ENCODE measurements around the gene TMX1.

TMX1 gene

GRCh38 chr14:51228890-51229289, 11.2 kb upstream of the TMX1 start (continued):
- TF ChIP-seq ZNF704 (tag by site-specific recombination; IDR thresholded peaks at IDR 0.05) (no peak), ZNF701 (tag by site-specific recombination; IDR thresholded peaks at IDR 0.05) (no peak), ZNF530 (tag by site-specific recombination; IDR thresholded peaks at IDR 0.05; ENCODE audit: low read depth) (no peak), ZNF140 (tag by site-specific recombination; IDR thresholded peaks at IDR 0.05) (no peak), ZNF585B (tag by site-specific recombination; IDR thresholded peaks at IDR 0.05) (no peak)

- CTCF ChIA-PET: interaction anchor here (1.1 kb wide), 1 partner anchor 17 kb away, joined by 5 read pairs; no protein-coding TSS in a partner anchor
- POLR2A ChIA-PET: no interaction called here
- Histone ChIP-seq H3K36me3 (ENCODE audit: control insufficient read depth in 2 of 2, insufficient read depth in 1 of 2, low read length in 2 of 2) (no peaks in the 10 kb centered on the region), H3K4me3 (ENCODE audit: low read depth, low read length) (no peak overlapping the region), H3K9me3 (ENCODE audit: control insufficient read depth, insufficient read depth, low read depth, low read length) (no peaks in the 10 kb centered on the region), H3K27ac (ENCODE audit: extremely low read depth, low read depth, low read length) (no peak overlapping the region), H3K4me1 (ENCODE audit: control insufficient read depth, insufficient read depth, low read length) (peaks cover 4% of the 10 kb centered on the region; the same call in 1 of the 2 replicates)
- no peak for TF ChIP-seq ELK4 (IDR thresholded peaks at IDR 0.05; ENCODE audit: borderline replicate concordance, low read depth, low read length)
- TF ChIP-seq YY2 (tag by site-specific recombination; IDR thresholded peaks at IDR 0.05): no peak
- TF ChIP-seq PBX3 (CRISPR knock-in tag; IDR thresholded peaks at IDR 0.05): no peak
- no peak for TF ChIP-seq ZNF76 (tag by site-specific recombination; IDR thresholded peaks at IDR 0.05; ENCODE audit: borderline replicate concordance, low read depth)
- no peak for TF ChIP-seq ZNF335 (tag by site-specific recombination; conservative IDR thresholded peaks at IDR 0.05)
- TF ChIP-seq ZNF660 (tag by site-specific recombination; IDR thresholded peaks at IDR 0.05): no peak
Observed at GRCh38 chr14:51236314-51236713, 3.7 kb upstream of the TMX1 start.

- POLR2A ChIA-PET: no interaction called here
- H3K27ac ChIP-seq (ENCODE audit: extremely low read depth, low read depth, low read length): no peak overlapping the region
- H3K36me3 ChIP-seq (ENCODE audit: control insufficient read depth in 2 of 2, insufficient read depth in 1 of 2, low read length in 2 of 2): peaks cover 1 to 21% of the 10 kb centered on the region in 2 experiments
Observed at GRCh38 chr14:51240804-51241380, 845 bp downstream of the TMX1 start.

GRCh38 chr14:51242545-51243490, 2.8 kb downstream of the TMX1 start:
- Histone ChIP-seq H3K36me3 (ENCODE audit: control insufficient read depth in 2 of 2, insufficient read depth in 1 of 2, low read length in 2 of 2) (peaks cover 20 to 32% of the 10 kb centered on the region in 2 experiments), H3K27ac (ENCODE audit: extremely low read depth, low read depth, low read length) (no peak overlapping the region), H3K9me3 (ENCODE audit: control insufficient read depth, insufficient read depth, low read depth, low read length) (no peaks in the 10 kb centered on the region), H3K4me1 (ENCODE audit: control insufficient read depth, insufficient read depth, low read length) (peaks cover 14% of the 10 kb centered on the region), H3K4me3 (ENCODE audit: low read depth, low read length) (no peak overlapping the region)
- ChIA-PET CTCF (interaction anchor here (0.7 kb wide), 1 partner anchor 19 kb away, joined by 3 read pairs; no protein-coding TSS in a partner anchor), POLR2A (interaction anchor here (1.7 kb wide), 1 partner anchor 148 kb away, joined by 3 read pairs; the partner anchor contains the start of gene TRIM9)
- TF ChIP-seq ZNF561 (tag by site-specific recombination; IDR thresholded peaks at IDR 0.05; ENCODE audit: borderline replicate concordance): no peak
- no peak for TF ChIP-seq ZNF518A (tag by site-specific recombination; conservative IDR thresholded peaks at IDR 0.05; ENCODE audit: low read depth)
- TF ChIP-seq GLI2 (tag by site-specific recombination; IDR thresholded peaks at IDR 0.05; ENCODE audit: borderline replicate concordance, low read depth): no peak
- TF ChIP-seq ZNF19 (tag by site-specific recombination; IDR thresholded peaks at IDR 0.05; ENCODE audit: low read depth): no peak
- TF ChIP-seq PRDM6 (tag by site-specific recombination; IDR thresholded peaks at IDR 0.05): no peak

More at GRCh38 chr14:51240804-51241380, 845 bp downstream of the TMX1 start:
- Histone ChIP-seq H3K9me3 (ENCODE audit: control insufficient read depth, insufficient read depth, low read depth, low read length) (no peaks in the 10 kb centered on the region), H3K4me1 (ENCODE audit: control insufficient read depth, insufficient read depth, low read length) (peaks cover 14% of the 10 kb centered on the region), H3K4me3 (ENCODE audit: low read depth, low read length) (peak overlapping the region; percentile 99)
- TF ChIP-seq PRDM1 (tag by site-specific recombination; IDR thresholded peaks at IDR 0.05) (peak; percentile 97), ZNF48 (tag by site-specific recombination; IDR thresholded peaks at IDR 0.05) (no peak)
- CTCF ChIA-PET: interaction anchor here (0.9 kb wide), 1 partner anchor 42 kb away, joined by 3 read pairs; no protein-coding TSS in a partner anchor

All from HEK293 (cell line).